ENCODE data around the gene ARHGEF19.
A peak's percentile ranks its signal among the peaks of the same experiment; 100 is the strongest.
"Not testable (repeated sequence)": the region's sequence is repeated elsewhere in the genome, so short reads cannot be mapped to it uniquely, and the experiment has no call there.

The ARHGEF19 gene

GRCh38 chr1:16202281-16203210, 9.9 kb downstream of the ARHGEF19 start:
- DNase-seq: no peak

GRCh38 chr1:16199700-16200099, 12.8 kb downstream of the ARHGEF19 start:
- DNase-seq: no peak

- no peak for DNase-seq
These were observed 13.3 kb downstream of the ARHGEF19 start for GRCh38 chr1:16199157-16199501.

GRCh38 chr1:16198444-16199156, 13.9 kb downstream of the ARHGEF19 start:
- no peak for DNase-seq

GRCh38 chr1:16196874-16197273, 15.6 kb downstream of the ARHGEF19 start:
- no peak for DNase-seq

GRCh38 chr1:16196139-16196538, 16.3 kb downstream of the ARHGEF19 start:
- DNase-seq: not testable (repeated sequence)

GRCh38 chr1:16195518-16195905, 16.9 kb downstream of the ARHGEF19 start:
- DNase-seq: no peak

- no peak for DNase-seq
These were observed 20.4 kb downstream of the ARHGEF19 start for GRCh38 chr1:16191916-16192546.

GRCh38 chr1:16191309-16191708, 21.1 kb downstream of the ARHGEF19 start:
- DNase-seq: no peak

- no peak for DNase-seq
These were observed 22.4 kb downstream of the ARHGEF19 start for GRCh38 chr1:16189921-16190621.

- no peak for DNase-seq
These were observed 23.4 kb downstream of the ARHGEF19 start for GRCh38 chr1:16189003-16189402.

- peak; percentile 25 for DNase-seq
These were observed 24.6 kb downstream of the ARHGEF19 start for GRCh38 chr1:16187748-16188401.

- DNase-seq: no peak
These were observed 25.7 kb downstream of the ARHGEF19 start for GRCh38 chr1:16186655-16187235.

- DNase-seq: no peak
These were observed 27.7 kb downstream of the ARHGEF19 start for GRCh38 chr1:16184557-16185303.

- DNase-seq: no peak
These were observed 28.5 kb downstream of the ARHGEF19 start for GRCh38 chr1:16183765-16184556.

- DNase-seq: no peak
These were observed 29.3 kb downstream of the ARHGEF19 start for GRCh38 chr1:16183179-16183578.

GRCh38 chr1:16181887-16182719, 30.3 kb downstream of the ARHGEF19 start:
- DNase-seq: no peak

GRCh38 chr1:16180291-16180824, 32.1 kb downstream of the ARHGEF19 start:
- no peak for DNase-seq
